Activated naive CD4-positive, alpha-beta T cell treated with anti-CD3 and anti-CD28 coated beads, Interleukin-2, amount 10 ng/mL, durations not matched to agents 7 days and 5 days (primary cell): ENCODE measurements around the gene SMC4.

Source experiments
- CTCF ChIA-PET: fragments of 350-600 bp; sonication (Branson Sonifier 250); formaldehyde crosslinking; loops from one replicate; lab custom pipeline; 2021; ENCODE audit warnings: antibody characterized with exemption; lab: Charles Lee
- DNase-seq: peaks from one replicate; pipeline ENCODE4 v3.0.0-alpha.2; 2020
- H3K27ac Mint-ChIP-seq: one replicate; pipeline ENCODE4 v1.8.0; 2021; ENCODE audit warnings: mild to moderate bottlenecking, moderate library complexity, mixed read lengths
- H3K27me3 Mint-ChIP-seq: one replicate; pipeline ENCODE4 v1.8.0; 2021; ENCODE audit warnings: mild to moderate bottlenecking, mixed read lengths
- H3K36me3 Mint-ChIP-seq: one replicate; pipeline ENCODE4 v1.8.0; 2021; ENCODE audit warnings: mixed read lengths
- H3K4me1 Mint-ChIP-seq: one replicate; pipeline ENCODE4 v1.8.0; 2021; ENCODE audit warnings: mixed read lengths
- H3K4me3 Mint-ChIP-seq: one replicate; pipeline ENCODE4 v1.8.0; 2021; ENCODE audit warnings: mild to moderate bottlenecking, moderate library complexity, mixed read lengths
- H3K9me3 Mint-ChIP-seq: one replicate; pipeline ENCODE4 v1.8.0; 2021; ENCODE audit warnings: mixed read lengths

SMC4 gene

GRCh38 chr3:160482796-160483195 is 83.3 kb downstream of the SMC4 start:
- Mint-ChIP-seq H3K9me3 (no peaks in the 10 kb centered on the region), H3K4me3 (no peak overlapping the region), H3K36me3 (no peaks in the 10 kb centered on the region), H3K4me1 (peaks cover 5% of the 10 kb centered on the region), H3K27me3 (peaks cover 6% of the 10 kb centered on the region), H3K27ac (no peak overlapping the region)
- DNase-seq: no peak
- CTCF ChIA-PET: interaction anchor here (1.6 kb wide), 2 partner anchors 319 to 494 kb away, joined by 4 read pairs; partner anchors contain the start of gene IL12A
